22Rv1 (cell line): Measurements from ENCODE around the gene TERT.

ENCODE experiments used
- H3K27ac ChIP-seq: fragments of 450-650 bp; 2 replicates; pipeline ENCODE4 v1.5.1; 2017
- CTCF ChIP-seq: fragments of 450-650 bp; IDR thresholded peaks from 2 replicates; pipeline ENCODE4 v1.5.1; 2017; ENCODE audit warnings: mild to moderate bottlenecking
- ZFX ChIP-seq: fragments of 450-650 bp; IDR thresholded peaks from 2 replicates; pipeline ENCODE4 v1.6.1; 2017; ENCODE audit warnings: antibody characterized with exemption, borderline replicate concordance

Gene TERT

GRCh38 chr5:1221721-1222120, 73.1 kb downstream of the TERT start:
- TF ChIP-seq ZFX (no peak), CTCF (no peak)
- H3K27ac ChIP-seq, result no peak overlapping the region

GRCh38 chr5:1220831-1221230, 74.0 kb downstream of the TERT start:
- H3K27ac ChIP-seq, result no peak overlapping the region
- TF ChIP-seq CTCF, result no peak
- no peak for TF ChIP-seq ZFX

- TF ChIP-seq ZFX, result no peak
- no peak overlapping the region for H3K27ac ChIP-seq
Measured at GRCh38 chr5:1220351-1220750, 74.5 kb downstream of the TERT start.

GRCh38 chr5:1219768-1220100, 75.1 kb downstream of the TERT start:
- TF ChIP-seq CTCF (no peak), ZFX (no peak)
- H3K27ac ChIP-seq, result no peak overlapping the region

GRCh38 chr5:1219098-1219767, 75.6 kb downstream of the TERT start:
- H3K27ac ChIP-seq, result no peak overlapping the region
- TF ChIP-seq ZFX (no peak), CTCF (no peak)

- TF ChIP-seq ZFX (no peak), CTCF (no peak)
- no peak overlapping the region for H3K27ac ChIP-seq
Measured at GRCh38 chr5:1218351-1219080, 76.4 kb downstream of the TERT start.

GRCh38 chr5:1217596-1218206, 77.2 kb downstream of the TERT start:
- no peak overlapping the region for H3K27ac ChIP-seq
- TF ChIP-seq CTCF, result peak; percentile 46
- TF ChIP-seq ZFX, result no peak
